Fibroblast of lung (primary cell): ENCODE results near the gene ZP2.

ENCODE experiments used
- EZH2 ChIP-seq: IDR thresholded peaks from 2 replicates; pipeline ENCODE4 v1.5.1; 2012; ENCODE audit warnings: low read length, control low read depth, mild to moderate bottlenecking; ENCODE audit errors: missing control alignments
- TF ChIP-seq, protein P1 (sequence below), 2 donors: IDR thresholded peaks in 1 of 2; conservative IDR thresholded peaks in 1 of 2; 1 replicate in 1 of 2; 2 replicates in 1 of 2; pipeline ENCODE4 v1.5.1; 2011 to 2012; ENCODE audit warnings: low read length in 2 of 2, control low read depth in 1 of 2, inconsistent platforms in 1 of 2, low read depth in 1 of 2, mild to moderate bottlenecking in 1 of 2

- TF ChIP-seq, protein P1, sequence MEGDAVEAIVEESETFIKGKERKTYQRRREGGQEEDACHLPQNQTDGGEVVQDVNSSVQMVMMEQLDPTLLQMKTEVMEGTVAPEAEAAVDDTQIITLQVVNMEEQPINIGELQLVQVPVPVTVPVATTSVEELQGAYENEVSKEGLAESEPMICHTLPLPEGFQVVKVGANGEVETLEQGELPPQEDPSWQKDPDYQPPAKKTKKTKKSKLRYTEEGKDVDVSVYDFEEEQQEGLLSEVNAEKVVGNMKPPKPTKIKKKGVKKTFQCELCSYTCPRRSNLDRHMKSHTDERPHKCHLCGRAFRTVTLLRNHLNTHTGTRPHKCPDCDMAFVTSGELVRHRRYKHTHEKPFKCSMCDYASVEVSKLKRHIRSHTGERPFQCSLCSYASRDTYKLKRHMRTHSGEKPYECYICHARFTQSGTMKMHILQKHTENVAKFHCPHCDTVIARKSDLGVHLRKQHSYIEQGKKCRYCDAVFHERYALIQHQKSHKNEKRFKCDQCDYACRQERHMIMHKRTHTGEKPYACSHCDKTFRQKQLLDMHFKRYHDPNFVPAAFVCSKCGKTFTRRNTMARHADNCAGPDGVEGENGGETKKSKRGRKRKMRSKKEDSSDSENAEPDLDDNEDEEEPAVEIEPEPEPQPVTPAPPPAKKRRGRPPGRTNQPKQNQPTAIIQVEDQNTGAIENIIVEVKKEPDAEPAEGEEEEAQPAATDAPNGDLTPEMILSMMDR (conservative IDR thresholded peaks at IDR 0.05 in 1 of 2, IDR thresholded peaks at IDR 0.05 in 1 of 2; ENCODE audit: low read depth in 1 of 2, low read length in 2 of 2): no peak
- no peak for TF ChIP-seq EZH2
Observed at GRCh38 chr16:21192991-21193390, 18.4 kb downstream of the ZP2 start.
